GM08714 (cell line): ENCODE measurements around the gene TARBP2.
A peak's percentile ranks its signal among the peaks of the same experiment; 100 is the strongest.

Experiments
- H3K4me3 ChIP-seq: fragments of 200-500 bp; sonication (Bioruptor generic); 2 replicates; pipeline ENCODE4 v1.5.1; 2014; ENCODE audit warnings: mild to moderate bottlenecking, low read length, inconsistent platforms
- ZNF274 ChIP-seq: IDR thresholded peaks from 2 replicates; pipeline ENCODE4 v1.6.1; 2012; ENCODE audit warnings: mild to moderate bottlenecking, low read depth, low read length

TARBP2 gene

DNA sequence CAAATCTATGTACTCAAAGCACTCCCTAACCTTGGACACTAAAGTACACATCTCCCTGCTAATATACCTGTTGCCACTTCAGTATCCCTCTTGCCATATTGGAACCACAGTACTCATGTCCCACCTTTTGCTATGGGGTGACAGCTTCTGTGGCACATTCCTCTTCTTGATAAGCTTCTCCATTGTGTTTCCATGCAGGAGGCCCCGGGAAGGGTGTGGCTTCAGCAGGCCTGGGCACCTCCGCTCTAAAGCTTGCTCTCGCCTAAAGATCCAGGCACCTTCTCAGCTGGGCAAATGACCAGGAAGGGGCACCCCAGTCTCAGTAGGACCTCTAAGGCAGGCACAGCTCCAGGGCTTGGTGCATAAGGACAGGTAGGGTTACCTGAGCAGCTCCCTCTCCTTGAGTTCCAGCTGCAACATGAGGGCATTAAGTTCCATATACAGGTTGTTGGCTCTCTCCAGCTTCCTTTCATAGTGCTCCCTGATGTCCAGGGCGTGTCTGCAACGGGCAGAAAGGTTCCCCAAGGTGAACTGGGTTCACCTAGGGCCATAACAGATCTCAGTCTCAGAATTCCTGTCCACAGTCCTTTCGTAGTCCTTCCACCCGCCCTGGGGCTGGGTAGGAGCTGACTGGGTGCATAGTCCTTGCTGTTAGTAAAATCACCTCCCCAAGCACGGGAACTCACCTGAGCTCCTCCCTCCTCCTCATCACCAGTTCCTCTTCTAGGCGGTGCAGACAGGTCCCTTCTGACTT lies 17.7 kb upstream of the TARBP2 start:
- H3K4me3 ChIP-seq = no peak overlapping the region

DNA sequence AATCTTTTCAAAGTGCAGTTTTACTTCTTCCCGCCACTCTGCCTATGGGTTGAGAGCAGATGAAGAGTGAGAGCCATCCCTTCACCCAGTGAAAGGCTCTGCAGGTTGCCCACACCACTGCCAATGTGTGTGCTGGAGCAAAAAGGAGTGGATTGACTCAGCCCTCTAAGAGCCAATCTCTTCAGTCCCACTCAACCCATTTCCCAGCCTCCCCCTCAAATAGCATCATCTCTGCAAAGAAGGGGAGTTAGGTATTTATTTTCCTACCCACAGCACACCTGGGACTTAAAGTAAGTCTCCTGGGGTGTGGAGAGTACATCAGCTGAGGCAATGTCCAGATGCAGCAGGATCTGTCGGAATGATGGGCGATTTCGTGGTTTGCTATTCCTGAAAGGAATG lies 17.1 kb upstream of the TARBP2 start:
- no peak for TF ChIP-seq ZNF274

More for the DNA sequence above, 17.7 kb upstream of the TARBP2 start:
- no peak for TF ChIP-seq ZNF274

DNA sequence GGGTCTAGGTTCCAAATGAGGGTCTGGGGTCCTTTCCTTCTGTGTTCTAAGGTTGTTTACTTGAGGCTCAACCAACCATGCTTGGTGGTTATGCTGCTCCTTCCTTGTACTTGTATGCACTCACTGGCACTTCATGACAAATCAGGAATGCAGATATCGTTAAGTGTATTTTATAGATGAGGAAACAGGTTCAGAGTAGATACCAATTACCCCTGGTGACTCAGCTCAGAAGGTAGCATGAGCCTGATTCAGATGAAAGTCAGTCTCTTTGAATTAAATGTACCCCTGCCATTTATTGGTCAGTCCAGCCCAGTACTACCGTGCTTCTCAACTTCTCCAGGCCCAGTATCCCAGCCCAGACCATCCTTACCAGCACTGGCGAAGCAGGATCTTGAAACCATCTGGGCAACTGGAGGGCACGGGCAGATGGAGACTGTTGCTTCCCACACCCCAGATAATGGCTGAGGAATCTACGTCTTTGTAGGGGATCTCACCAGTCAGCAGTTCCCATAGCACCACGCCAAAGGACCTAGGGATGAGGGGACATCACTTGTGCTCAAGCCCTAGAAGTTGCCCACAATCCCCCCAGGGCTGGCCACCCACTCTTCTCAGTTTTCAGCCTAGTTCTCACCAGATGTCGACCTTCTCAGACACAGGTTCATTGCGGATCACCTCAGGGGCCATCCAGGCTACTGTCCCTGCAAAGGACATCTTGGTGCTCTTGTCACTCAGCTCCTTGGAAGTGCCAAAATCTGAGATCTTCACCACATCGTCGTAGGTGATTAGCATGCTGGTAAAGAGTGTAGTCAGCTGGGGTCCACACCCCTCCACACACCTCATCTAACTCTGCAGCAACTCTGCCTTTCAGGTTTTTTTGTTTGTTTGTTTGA lies 16.2 kb upstream of the TARBP2 start:
- H3K4me3 ChIP-seq = no peak overlapping the region
- no peak for TF ChIP-seq ZNF274

More for the DNA sequence above, 17.1 kb upstream of the TARBP2 start:
- no peak overlapping the region for H3K4me3 ChIP-seq

DNA sequence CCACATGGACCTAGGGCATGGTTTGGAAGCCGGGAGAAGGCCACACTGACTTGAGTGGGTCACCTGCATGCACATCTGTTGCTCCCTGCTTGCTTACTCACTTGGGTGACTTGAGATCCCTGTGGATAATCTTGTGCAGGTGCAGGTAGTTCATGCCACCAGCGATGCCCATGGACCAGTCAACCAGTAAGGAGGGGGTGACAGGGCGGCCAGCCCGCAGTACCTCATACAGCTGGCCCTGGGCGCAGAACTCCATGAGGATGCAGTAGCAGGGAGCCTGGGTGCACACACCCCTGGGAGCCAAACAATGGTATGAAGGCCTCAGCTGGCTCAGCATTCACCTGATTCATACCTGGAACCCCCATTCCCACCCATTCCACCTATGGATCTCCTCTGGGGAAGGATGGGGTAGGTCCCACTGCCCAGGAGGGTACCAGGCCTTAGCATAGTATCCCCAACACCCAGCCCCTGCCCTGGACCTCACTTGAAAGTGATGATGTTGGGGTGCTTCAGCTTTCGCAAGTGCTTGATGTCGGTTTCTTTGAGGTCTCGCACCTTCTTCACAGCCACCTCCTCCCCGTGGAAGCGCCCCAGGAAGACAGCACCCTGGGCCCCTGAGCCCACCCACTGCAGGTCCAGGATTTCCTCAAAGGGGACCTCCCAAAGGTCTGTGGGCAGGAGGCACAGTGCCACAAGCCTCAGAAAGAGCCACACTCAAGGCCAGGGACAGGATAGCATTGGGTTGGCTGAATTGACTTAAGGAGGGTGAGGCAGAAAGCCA lies 14.9 kb upstream of the TARBP2 start:
- H3K4me3 ChIP-seq = no peak overlapping the region
- TF ChIP-seq ZNF274 = no peak

DNA sequence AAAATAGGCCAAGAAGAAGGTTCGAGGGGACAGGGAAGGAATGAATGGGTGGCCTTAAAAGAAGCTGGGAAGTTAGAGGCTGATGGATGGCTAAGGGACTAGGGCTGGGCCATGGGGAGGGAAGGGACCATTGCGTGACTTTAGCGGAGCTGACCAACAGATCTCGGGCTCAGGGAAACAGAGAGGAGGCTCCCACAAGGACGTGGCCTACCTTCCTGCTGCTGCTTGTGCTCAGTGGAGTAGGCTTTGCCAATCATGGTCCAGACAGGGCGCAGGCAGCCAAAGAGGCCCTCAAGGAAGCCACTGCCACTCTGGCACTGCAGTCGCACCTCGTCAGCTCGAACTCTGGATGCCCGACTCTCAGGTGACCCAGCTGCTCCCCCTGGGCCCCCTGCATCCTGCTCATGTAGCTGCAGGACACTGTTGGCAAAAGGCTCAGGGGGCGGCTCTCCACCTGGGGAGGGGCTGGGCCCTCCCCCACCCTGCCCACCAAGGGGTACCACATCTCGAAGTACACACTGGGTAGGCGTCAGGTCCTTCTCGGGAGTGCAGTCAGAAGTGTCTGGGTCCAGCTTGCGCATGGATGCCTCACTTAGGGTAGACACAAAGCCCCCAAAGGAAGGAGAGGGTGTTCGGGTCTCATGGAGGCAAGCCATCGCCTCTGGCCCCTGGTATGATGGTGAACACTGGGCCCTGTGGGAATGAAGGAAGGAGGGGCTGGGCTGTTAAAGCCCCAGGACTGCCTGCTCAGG lies 14.2 kb upstream of the TARBP2 start:
- TF ChIP-seq ZNF274 = no peak

DNA sequence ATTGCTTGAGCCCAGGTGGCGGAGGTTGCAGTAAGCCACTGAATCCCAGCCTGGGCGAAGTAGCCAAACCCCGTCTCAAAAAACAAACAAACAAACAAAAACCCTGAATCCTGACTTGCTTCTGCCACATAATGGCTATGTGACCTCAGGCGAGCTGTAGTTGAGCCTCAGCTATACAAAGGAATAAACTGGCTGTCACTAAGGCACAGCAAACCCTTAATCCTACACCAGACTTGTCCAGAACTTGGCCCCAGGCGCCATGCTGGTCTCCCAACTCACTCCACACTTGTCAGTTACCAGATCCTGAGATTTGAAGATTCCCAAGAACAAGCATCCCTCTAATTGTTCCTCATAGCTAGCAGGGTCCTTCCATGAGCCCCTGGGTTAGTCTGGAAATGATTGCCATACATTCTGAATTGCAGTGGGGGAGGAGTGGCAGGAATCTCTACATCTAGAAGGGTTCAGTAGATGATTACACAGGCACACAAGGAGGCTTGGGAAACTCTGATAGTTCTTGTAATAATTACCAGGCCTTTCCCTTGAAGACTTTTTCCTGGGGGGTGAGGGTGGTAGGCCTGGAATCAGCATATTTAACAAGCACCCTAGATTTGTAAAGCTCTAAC lies 11.7 kb upstream of the TARBP2 start:
- H3K4me3 ChIP-seq = no peak overlapping the region
- TF ChIP-seq ZNF274 = no peak

More for the DNA sequence above, 14.2 kb upstream of the TARBP2 start:
- no peak overlapping the region for H3K4me3 ChIP-seq

DNA sequence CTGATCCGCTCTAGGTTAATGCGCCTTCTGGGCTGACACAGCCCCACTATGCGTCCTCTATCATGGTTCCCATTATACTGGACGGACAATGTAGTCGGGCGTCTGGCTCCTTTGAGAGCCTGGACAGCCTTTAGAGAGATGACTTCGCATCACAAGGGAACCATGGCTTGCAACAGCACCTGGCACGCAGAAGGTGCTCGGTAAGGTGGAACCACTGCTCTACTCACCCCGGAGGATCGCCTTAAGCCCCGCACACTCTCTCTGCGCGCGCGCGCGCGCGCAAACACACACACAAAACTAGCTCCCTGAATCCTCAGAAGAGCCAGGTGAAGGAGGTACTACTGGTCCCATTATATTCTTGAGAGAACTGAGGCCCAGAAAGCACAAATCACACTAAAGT lies 8.9 kb upstream of the TARBP2 start:
- no peak for TF ChIP-seq ZNF274
- H3K4me3 ChIP-seq = no peak overlapping the region

DNA sequence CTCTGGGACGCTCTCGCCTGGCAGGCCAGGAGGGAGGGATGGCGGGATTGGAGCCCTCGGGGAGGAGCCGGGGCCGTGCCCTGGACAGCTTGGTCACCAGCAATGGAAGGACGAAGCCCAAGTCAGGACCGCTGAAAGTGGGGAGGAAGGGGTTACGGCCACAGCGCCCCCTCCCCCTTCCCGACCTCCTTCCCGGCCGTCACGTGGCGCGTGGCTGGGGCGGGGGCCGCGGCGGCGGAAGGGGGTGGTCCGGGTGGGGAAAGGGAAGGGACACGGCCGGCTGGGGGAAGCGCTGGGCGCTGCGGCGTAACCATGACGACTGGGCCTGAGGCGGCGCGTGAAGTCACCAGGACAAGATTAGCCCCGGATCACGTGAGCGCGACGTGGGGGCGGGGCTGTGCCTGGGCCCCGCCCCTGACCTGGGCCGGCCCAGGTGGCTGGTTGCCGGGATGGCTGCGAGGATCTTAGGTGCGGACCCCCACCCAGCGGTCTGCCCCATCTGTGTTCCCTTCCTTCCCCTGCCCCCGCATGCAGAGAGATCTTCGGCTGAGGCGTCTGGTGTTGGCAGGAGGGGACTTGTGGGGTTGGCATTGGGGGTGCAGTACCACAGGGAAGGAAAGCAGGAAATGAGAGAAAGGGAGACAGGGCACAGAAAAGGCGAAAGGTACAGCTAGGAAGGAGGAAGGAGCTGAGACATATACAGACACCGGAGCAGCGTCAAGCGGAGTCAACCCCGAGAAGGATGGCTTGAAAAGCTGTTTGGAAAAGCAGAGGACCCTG lies 8.1 kb upstream of the TARBP2 start:
- TF ChIP-seq ZNF274 = no peak
- H3K4me3 ChIP-seq = peak overlapping the region; percentile 74

DNA sequence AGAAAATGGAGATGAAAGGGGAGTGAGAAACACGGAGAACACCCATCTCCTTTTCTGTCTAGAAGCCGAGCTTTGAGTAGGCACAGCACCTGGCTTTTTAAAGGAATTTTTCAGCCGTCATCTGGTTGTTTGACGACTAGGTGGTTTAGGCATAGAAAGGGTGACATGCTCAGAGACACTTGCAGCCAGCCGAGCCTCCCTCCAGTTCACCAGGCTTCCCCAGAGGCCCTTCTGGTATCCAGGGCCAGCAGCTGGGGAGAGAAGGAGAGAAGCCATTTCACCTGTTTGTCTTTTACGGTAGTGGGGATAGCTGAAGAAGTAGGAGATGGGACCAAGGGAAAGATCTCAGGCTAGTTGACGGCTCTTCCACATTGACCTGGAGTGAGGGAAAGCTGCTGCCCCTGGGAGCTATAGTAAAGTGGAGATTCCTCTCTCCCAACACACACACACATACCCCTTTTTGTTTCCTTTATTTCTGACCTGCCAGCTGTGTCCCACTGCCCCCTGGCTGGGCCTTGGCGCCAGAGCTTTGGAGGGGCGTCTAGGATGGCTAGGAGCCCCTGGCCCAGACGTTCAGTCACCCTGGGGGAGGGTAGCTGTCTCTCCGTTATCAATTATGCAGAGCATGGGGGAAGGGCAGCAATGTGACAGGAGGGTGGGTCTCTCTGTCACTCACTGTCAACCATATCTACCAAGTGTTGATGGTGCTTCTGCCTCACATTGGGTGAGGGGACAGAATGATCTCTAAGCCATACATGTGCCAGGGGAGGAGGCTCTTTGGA lies 7.3 kb upstream of the TARBP2 start:
- peak overlapping the region; percentile 74; the same call in 1 of the 2 replicates for H3K4me3 ChIP-seq
- no peak for TF ChIP-seq ZNF274

DNA sequence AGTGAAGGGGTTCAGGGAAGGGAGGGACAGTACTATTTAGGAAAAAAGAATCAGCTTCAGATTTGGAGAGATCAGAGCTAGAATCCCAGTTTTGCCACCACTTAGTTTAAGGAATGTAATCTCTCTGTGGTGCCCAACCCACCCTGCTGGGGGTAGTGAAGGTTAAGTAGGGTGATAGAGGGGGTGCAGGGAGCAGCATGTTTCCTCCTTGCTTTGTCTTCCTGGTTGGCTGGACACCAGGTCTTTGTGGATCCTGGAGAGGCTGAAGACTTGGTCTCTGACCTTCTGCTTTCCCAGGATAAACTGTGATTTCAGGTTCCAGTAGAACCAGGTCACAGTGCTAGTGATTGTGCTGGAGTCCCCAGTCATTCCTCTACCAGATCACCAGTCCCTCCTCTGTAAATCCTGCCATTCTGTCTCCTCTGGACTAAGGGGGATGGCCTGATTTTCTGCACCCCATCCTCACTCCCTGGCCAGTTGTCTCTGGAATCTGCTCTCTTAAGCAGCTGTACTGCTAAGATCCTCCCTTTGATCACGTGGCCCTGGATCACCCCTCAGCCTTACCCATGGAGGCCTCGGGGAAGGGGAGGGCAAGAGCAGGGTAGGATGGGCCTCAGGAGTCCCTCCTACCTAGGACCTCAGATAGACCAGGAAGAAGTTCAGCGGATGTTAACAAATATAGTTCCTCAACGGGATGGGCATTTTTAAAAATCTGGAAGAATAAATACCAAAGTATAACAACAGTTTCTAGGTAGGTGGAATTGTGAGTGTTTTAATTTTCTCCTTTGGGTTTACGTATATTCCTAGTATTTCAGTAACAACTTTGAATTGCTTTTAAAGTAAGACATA lies 5.0 kb upstream of the TARBP2 start:
- TF ChIP-seq ZNF274 = no peak
- no peak overlapping the region for H3K4me3 ChIP-seq

DNA sequence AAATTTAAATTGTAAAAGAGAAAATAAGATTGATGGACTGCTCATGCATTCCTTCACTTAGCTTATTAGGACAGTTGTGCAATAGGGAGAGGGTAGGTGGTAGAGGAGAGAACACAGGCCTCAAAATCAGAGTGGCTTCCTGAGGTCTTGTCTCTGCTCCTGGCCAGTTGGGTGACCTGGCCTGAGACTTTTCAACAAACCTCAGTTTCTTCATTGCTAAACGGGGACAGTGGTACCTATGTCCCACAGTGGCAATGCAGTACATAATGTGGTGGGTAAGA lies 4.4 kb upstream of the TARBP2 start:
- no peak for TF ChIP-seq ZNF274
- no peak overlapping the region for H3K4me3 ChIP-seq

DNA sequence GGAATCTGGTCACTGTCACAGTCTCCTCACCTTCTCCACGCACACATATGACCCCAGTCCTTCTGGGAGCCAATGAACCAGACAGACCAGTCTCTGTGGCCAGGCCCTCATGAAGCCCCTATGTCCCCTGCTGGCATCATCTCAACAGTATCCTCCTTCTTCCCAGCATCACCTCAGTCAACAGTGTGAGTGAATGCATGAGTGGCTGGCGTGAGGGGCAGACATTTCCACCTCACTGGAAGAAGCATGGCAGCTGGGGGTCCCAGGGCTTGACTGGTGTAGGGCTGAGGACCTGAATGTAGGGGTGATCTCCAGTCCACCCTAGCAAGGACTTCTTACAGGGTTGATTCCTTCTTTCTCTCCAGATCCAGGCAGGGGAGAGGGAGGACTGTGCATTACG lies 3.6 kb upstream of the TARBP2 start:
- H3K4me3 ChIP-seq = no peak overlapping the region
- TF ChIP-seq ZNF274 = no peak
